ENCODE results near the gene GTF2F1. TPM values are rescaled to one million over a fixed set of nuclear protein-coding genes. Genes with fewer than 3 reads are reported as not detected.

GTF2F1 gene
- total RNA-seq, 1 donor from 2014 or later: 52.8 TPM

DNA sequence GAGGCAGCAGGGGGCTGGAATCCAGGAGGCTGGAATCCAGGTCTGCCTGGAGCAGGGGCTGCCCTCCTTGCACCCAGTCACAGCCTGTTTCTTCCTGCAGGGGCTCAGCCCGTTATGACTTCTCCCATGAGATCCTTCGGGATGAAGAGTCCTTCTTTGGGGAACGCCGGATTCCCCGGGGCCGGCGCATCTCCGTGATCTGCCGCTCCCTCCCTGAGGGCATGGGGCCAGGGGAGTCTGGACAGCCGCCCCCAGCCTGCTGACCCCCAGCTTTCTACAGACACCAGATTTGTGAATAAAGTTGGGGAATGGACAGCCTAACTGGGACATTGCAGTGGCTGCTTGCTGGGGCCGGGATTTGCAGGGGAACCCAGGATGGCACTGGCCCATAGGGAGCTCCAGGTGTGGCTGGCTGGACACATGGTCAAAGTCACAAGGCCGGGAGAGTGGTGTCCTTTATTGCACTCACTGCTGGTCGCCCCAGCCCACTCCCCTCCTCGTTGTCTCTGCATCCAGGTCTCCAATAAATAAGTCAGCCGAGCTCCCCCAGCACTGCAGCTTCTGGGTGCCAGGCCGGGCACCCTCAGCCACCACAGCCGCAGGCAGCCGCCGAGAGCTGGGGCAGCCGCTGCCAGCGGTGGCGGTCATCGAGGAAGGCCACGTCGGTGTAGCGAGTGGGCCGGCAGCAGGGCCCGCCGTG, 18.1 kb downstream of the GTF2F1 start:
- TF ChIP-seq, protein P1, sequence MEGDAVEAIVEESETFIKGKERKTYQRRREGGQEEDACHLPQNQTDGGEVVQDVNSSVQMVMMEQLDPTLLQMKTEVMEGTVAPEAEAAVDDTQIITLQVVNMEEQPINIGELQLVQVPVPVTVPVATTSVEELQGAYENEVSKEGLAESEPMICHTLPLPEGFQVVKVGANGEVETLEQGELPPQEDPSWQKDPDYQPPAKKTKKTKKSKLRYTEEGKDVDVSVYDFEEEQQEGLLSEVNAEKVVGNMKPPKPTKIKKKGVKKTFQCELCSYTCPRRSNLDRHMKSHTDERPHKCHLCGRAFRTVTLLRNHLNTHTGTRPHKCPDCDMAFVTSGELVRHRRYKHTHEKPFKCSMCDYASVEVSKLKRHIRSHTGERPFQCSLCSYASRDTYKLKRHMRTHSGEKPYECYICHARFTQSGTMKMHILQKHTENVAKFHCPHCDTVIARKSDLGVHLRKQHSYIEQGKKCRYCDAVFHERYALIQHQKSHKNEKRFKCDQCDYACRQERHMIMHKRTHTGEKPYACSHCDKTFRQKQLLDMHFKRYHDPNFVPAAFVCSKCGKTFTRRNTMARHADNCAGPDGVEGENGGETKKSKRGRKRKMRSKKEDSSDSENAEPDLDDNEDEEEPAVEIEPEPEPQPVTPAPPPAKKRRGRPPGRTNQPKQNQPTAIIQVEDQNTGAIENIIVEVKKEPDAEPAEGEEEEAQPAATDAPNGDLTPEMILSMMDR (IDR thresholded peaks at IDR 0.05): no peak
- TF ChIP-seq POLR2AphosphoS5 (IDR thresholded peaks at IDR 0.05; ENCODE audit: insufficient read depth in 1 of 2, low read depth in 1 of 2) (no peak), POLR2A (IDR thresholded peaks at IDR 0.05) (no peak)
- H3K36me3 ChIP-seq: peaks cover 0 to 6% of the 10 kb centered on the region in 2 donors
- intact Hi-C loops (cut with DNase I): no loop called here
- H3K9me3 ChIP-seq: no peaks in the 10 kb centered on the region
- H3K4me3 ChIP-seq: no peak overlapping the region
- no peaks in the 10 kb centered on the region for H3K27me3 ChIP-seq
- no peak for DNase-seq (ENCODE audit: extremely low spot score in 2 of 2)
- H3K27ac ChIP-seq: no peak overlapping the region
- H3K4me1 ChIP-seq: peaks cover 19% of the 10 kb centered on the region

DNA sequence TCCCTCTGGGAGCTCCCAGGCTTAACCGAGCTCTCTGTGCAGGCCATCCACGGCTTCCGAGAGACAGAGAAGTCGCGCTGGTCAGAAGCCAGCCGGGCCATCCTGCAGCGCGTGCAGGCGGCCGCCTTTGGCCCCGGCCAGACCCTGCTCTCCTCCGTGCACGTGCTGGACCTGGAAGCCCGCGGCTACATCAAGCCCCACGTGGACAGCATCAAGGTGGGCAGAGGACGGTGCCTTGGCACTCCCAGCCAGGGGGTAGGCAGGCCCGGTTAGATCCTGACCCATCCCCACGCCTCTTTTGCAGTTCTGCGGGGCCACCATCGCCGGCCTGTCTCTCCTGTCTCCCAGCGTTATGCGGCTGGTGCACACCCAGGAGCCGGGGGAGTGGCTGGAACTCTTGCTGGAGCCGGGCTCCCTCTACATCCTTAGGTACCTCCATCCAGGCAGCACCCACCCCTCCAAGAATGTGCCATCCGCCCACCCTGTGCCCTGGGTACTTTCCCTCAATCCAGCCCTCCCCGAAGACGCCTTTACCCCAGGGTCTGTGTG, 18.7 kb downstream of the GTF2F1 start:
- H3K4me1 ChIP-seq: peaks cover 19% of the 10 kb centered on the region
- H3K27me3 ChIP-seq: no peaks in the 10 kb centered on the region
- H3K9me3 ChIP-seq: no peaks in the 10 kb centered on the region
- no peaks in the 10 kb centered on the region for H3K36me3 ChIP-seq
- TF ChIP-seq POLR2AphosphoS5 (IDR thresholded peaks at IDR 0.05; ENCODE audit: insufficient read depth in 1 of 2, low read depth in 1 of 2) (no peak), POLR2A (IDR thresholded peaks at IDR 0.05) (no peak)
- TF ChIP-seq, protein P1 (IDR thresholded peaks at IDR 0.05): no peak
- no peak for DNase-seq (ENCODE audit: extremely low spot score in 2 of 2)
- intact Hi-C loops (cut with DNase I): no loop called here
- H3K4me3 ChIP-seq: no peak overlapping the region
- H3K27ac ChIP-seq: peak overlapping the region; percentile 97

DNA sequence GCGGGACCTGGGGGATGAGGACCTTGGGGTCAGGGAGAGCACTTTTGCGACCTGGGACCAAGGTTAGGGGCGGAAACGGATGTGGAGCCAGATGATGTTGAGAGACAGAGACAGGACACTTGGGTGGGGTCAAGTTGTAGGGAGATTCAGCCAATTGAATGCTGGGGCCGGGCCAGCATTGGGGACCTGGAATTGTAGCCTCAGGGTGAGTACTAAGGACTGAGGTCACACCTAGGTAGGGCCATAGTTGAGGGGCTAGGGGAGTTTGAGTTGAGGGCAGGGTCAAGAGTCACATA, 19.2 kb downstream of the GTF2F1 start:
- no peaks in the 10 kb centered on the region for H3K27me3 ChIP-seq
- no peak for DNase-seq (ENCODE audit: extremely low spot score in 2 of 2)
- H3K27ac ChIP-seq: peak overlapping the region; percentile 97
- peaks cover 19% of the 10 kb centered on the region for H3K4me1 ChIP-seq
- no peaks in the 10 kb centered on the region for H3K9me3 ChIP-seq
- H3K4me3 ChIP-seq: peak overlapping the region; percentile 75 to 85
- intact Hi-C loops (cut with DNase I): no loop called here
- TF ChIP-seq POLR2A (IDR thresholded peaks at IDR 0.05): no peak
- no peak for TF ChIP-seq POLR2AphosphoS5 (IDR thresholded peaks at IDR 0.05; ENCODE audit: insufficient read depth in 1 of 2, low read depth in 1 of 2)
- TF ChIP-seq, protein P1 (IDR thresholded peaks at IDR 0.05): no peak
- H3K36me3 ChIP-seq: peaks cover 0 to 2% of the 10 kb centered on the region in 2 donors

GRCh38 chr19:6373096-6373812, 19.7 kb downstream of the GTF2F1 start:
- H3K36me3 ChIP-seq: peaks cover 0 to 7% of the 10 kb centered on the region in 2 donors
- TF ChIP-seq, protein P1 (IDR thresholded peaks at IDR 0.05): no peak
- TF ChIP-seq POLR2A (IDR thresholded peaks at IDR 0.05) (no peak), POLR2AphosphoS5 (IDR thresholded peaks at IDR 0.05; ENCODE audit: insufficient read depth in 1 of 2, low read depth in 1 of 2) (no peak)
- H3K4me3 ChIP-seq: peak overlapping the region; percentile 75 to 85
- H3K27me3 ChIP-seq: no peaks in the 10 kb centered on the region
- intact Hi-C loops (cut with DNase I): no loop called here
- DNase-seq (ENCODE audit: extremely low spot score in 2 of 2): peak in 1 of 2 donors; percentile 98
- no peaks in the 10 kb centered on the region for H3K9me3 ChIP-seq
- peaks cover 19% of the 10 kb centered on the region for H3K4me1 ChIP-seq
- peak overlapping the region; percentile 97 for H3K27ac ChIP-seq
